ENCODE measurements around the gene CNTN5. TPM values are rescaled to one million over a fixed set of nuclear protein-coding genes. Genes with fewer than 3 reads are reported as not detected.

The CNTN5 gene
- total and polyA plus RNA-seq, 2 donors (not counting 1 experiment from before 2014, with no cell fraction given) = not detected

DNA sequence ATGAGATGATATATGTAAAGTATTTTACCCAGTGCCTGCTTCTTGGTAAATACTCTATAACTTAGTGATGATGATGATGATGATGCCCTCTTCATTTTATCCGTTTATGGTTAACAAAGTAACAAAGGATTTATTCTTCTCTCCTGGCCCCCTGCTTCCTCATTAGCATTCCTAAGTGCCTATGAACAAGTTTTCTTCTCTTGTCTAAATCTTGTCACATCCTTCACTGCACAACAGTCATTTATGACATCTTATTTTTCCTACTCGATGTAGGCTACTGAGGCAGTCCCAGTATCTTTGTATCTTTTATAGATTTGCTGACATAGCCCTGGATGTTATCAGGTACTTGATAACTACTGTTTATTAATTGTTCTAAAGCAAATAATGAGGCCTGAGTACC is 911.9 kb downstream of the CNTN5 start:
- Mint-ChIP-seq H3K27ac (no peak overlapping the region), H3K4me1 (no peaks in the 10 kb centered on the region), H3K27me3 (no peaks in the 10 kb centered on the region), H3K4me3 (no peak overlapping the region), H3K9me3 (ENCODE audit: insufficient read depth) (peaks cover 3% of the 10 kb centered on the region)
- no peak for DNase-seq
- Histone ChIP-seq H3K4me2 (replicated peaks; ENCODE audit: low read depth, low read length, poor library complexity, severe bottlenecking) (no peak overlapping the region), H3K79me2 (ENCODE audit: control insufficient read depth, insufficient read depth, low read length) (no peaks in the 10 kb centered on the region), H3K27ac (ENCODE audit: low read length in 2 of 2) (no peak overlapping the region), H3K9ac (ENCODE audit: low read length) (no peak overlapping the region), H4K20me1 (ENCODE audit: control insufficient read depth, insufficient read depth, low read length, poor library complexity, severe bottlenecking) (no peaks in the 10 kb centered on the region), H3K9me3 (ENCODE audit: control extremely low read depth in 1 of 3, control insufficient read depth in 2 of 3, insufficient read depth in 1 of 3, low read length in 2 of 3) (peaks cover 0 to 8% (median 1%) of the 10 kb centered on the region in 3 donors), H3K36me3 (replicated peaks in 1 of 2; ENCODE audit: control extremely low read depth in 1 of 2, control insufficient read depth in 1 of 2, extremely low read depth in 1 of 2, insufficient read depth in 2 of 2, low read length in 1 of 2) (no peaks in the 10 kb centered on the region), H2AFZ (ENCODE audit: insufficient read depth, low read depth, low read length, poor library complexity, severe bottlenecking) (no peak overlapping the region), H3K27me3 (replicated peaks in 1 of 4; ENCODE audit: control extremely low read depth in 1 of 4, control insufficient read depth in 3 of 4, insufficient read depth in 4 of 4, low read length in 3 of 4) (no peaks in the 10 kb centered on the region), H3K4me1 (ENCODE audit: control insufficient read depth in 2 of 2, insufficient read depth in 2 of 2, low read length in 2 of 2) (no peaks in the 10 kb centered on the region), H3K4me3 (ENCODE audit: control extremely low read depth in 1 of 5, extremely low read depth in 1 of 5, insufficient read depth in 1 of 5, low read depth in 2 of 5, low read length in 4 of 5) (no peak overlapping the region)
- intact Hi-C loops (cut with micrococcal nuclease) = no loop called here
- POLR2A ChIA-PET = no interaction called here
- CTCF ChIA-PET = no interaction called here
- ATAC-seq (ENCODE audit: low read depth) = no peak
- no peak for TF ChIP-seq EZH2 (IDR thresholded peaks at IDR 0.05; ENCODE audit: borderline replicate concordance, insufficient read depth, low read depth, low read length, poor library complexity, severe bottlenecking)
- TF ChIP-seq, protein P1, sequence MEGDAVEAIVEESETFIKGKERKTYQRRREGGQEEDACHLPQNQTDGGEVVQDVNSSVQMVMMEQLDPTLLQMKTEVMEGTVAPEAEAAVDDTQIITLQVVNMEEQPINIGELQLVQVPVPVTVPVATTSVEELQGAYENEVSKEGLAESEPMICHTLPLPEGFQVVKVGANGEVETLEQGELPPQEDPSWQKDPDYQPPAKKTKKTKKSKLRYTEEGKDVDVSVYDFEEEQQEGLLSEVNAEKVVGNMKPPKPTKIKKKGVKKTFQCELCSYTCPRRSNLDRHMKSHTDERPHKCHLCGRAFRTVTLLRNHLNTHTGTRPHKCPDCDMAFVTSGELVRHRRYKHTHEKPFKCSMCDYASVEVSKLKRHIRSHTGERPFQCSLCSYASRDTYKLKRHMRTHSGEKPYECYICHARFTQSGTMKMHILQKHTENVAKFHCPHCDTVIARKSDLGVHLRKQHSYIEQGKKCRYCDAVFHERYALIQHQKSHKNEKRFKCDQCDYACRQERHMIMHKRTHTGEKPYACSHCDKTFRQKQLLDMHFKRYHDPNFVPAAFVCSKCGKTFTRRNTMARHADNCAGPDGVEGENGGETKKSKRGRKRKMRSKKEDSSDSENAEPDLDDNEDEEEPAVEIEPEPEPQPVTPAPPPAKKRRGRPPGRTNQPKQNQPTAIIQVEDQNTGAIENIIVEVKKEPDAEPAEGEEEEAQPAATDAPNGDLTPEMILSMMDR (IDR thresholded peaks at IDR 0.05) = no peak
- WGBS (ENCODE audit: insufficient coverage) = no CpG with 5 or more reads among the region's 2 CpGs

DNA sequence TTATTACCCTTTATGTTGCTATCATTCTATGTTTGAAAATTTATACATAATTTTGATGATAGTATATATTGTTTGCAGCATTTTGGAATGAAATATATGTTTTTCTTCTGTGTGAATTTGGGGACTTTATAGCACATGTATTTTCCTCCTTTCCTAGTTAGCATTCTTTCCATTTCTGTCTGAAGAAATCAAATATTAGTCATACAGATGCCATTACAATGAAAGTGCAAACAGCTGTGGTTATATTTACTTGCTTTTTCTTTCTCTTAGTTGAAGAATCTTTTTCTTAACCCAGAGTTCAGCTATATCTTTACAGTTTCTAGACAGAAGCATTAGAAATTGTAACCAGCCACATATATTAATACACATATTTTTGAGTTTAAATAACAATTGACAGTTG is 913.3 kb downstream of the CNTN5 start:
- Mint-ChIP-seq H3K4me1 (no peaks in the 10 kb centered on the region), H3K9me3 (ENCODE audit: insufficient read depth) (no peaks in the 10 kb centered on the region), H3K27ac (no peak overlapping the region), H3K27me3 (no peaks in the 10 kb centered on the region), H3K4me3 (no peak overlapping the region)
- Histone ChIP-seq H3K4me3 (ENCODE audit: control extremely low read depth in 1 of 5, extremely low read depth in 1 of 5, insufficient read depth in 1 of 5, low read depth in 2 of 5, low read length in 4 of 5) (no peak overlapping the region), H3K79me2 (ENCODE audit: control insufficient read depth, insufficient read depth, low read length) (no peaks in the 10 kb centered on the region), H3K9me3 (ENCODE audit: control extremely low read depth in 1 of 3, control insufficient read depth in 2 of 3, insufficient read depth in 1 of 3, low read length in 2 of 3) (peaks cover 0 to 1% (median 0%) of the 10 kb centered on the region in 3 donors), H3K36me3 (replicated peaks in 1 of 2; ENCODE audit: control extremely low read depth in 1 of 2, control insufficient read depth in 1 of 2, extremely low read depth in 1 of 2, insufficient read depth in 2 of 2, low read length in 1 of 2) (no peaks in the 10 kb centered on the region), H3K4me1 (ENCODE audit: control insufficient read depth in 2 of 2, insufficient read depth in 2 of 2, low read length in 2 of 2) (no peaks in the 10 kb centered on the region), H2AFZ (ENCODE audit: insufficient read depth, low read depth, low read length, poor library complexity, severe bottlenecking) (no peak overlapping the region), H3K27me3 (replicated peaks in 1 of 4; ENCODE audit: control extremely low read depth in 1 of 4, control insufficient read depth in 3 of 4, insufficient read depth in 4 of 4, low read length in 3 of 4) (no peaks in the 10 kb centered on the region), H4K20me1 (ENCODE audit: control insufficient read depth, insufficient read depth, low read length, poor library complexity, severe bottlenecking) (no peaks in the 10 kb centered on the region), H3K27ac (ENCODE audit: low read length in 2 of 2) (no peak overlapping the region), H3K9ac (ENCODE audit: low read length) (no peak overlapping the region), H3K4me2 (replicated peaks; ENCODE audit: low read depth, low read length, poor library complexity, severe bottlenecking) (no peak overlapping the region)
- ChIA-PET CTCF (no interaction called here), POLR2A (no interaction called here)
- no peak for ATAC-seq (ENCODE audit: low read depth)
- DNase-seq = no peak
- TF ChIP-seq, protein P1 (IDR thresholded peaks at IDR 0.05) = no peak
- TF ChIP-seq EZH2 (IDR thresholded peaks at IDR 0.05; ENCODE audit: borderline replicate concordance, insufficient read depth, low read depth, low read length, poor library complexity, severe bottlenecking) = no peak
- intact Hi-C loops (cut with micrococcal nuclease) = no loop called here

Data from B cell (primary cell).